OCI-LY3 (cell line): ENCODE measurements around the gene CYSLTR2.

Source experiments
- H2AFZ ChIP-seq: fragments of 200-600, 300-600 bp; shearing (Covaris generic); 2 replicates; pipeline ENCODE4 v1.6.0; 2014; ENCODE audit warnings: antibody characterized with exemption, low read depth, low read length
- H3K27ac ChIP-seq: fragments of 200-600, 300-600 bp; sonication (generic); 2 replicates; pipeline ENCODE4 v1.5.1; 2014; ENCODE audit warnings: mild to moderate bottlenecking, low read length, moderate library complexity, mixed read lengths
- H3K27me3 ChIP-seq: fragments of 200-600, 300-600 bp; sonication (generic); 2 replicates; pipeline ENCODE4 v1.6.1; 2014; ENCODE audit warnings: low read depth, low read length, mixed read lengths
- H3K36me3 ChIP-seq: fragments of 200-600, 300-600 bp; sonication (generic); replicated peaks from 2 replicates; pipeline ENCODE3; 2014; ENCODE audit warnings: low read depth, low read length, mixed read lengths
- H3K4me1 ChIP-seq: fragments of 300-600, 200-600 bp; sonication (generic); 2 replicates; pipeline ENCODE4 v1.6.1; 2014; ENCODE audit warnings: low read length, mixed read lengths
- H3K4me2 ChIP-seq: fragments of 200-600, 300-600 bp; sonication (generic); 2 replicates; pipeline ENCODE4 v1.6.1; 2014; ENCODE audit warnings: low read length, mixed read lengths
- H3K4me3 ChIP-seq: fragments of 300-600, 200-600 bp; sonication (generic); 2 replicates; pipeline ENCODE4 v1.5.1; 2014; ENCODE audit warnings: antibody characterized with exemption, mild to moderate bottlenecking, low read length, moderate library complexity
- H3K79me2 ChIP-seq: fragments of 300-600, 200-600 bp; shearing (Covaris generic); 2 replicates; pipeline ENCODE4 v1.6.1; 2014; ENCODE audit warnings: mild to moderate bottlenecking, low read length, mixed read lengths
- H3K9ac ChIP-seq: fragments of 300-600, 200-600 bp; shearing (Covaris generic); 2 replicates; pipeline ENCODE4 v1.6.0; 2014; ENCODE audit warnings: mild to moderate bottlenecking, low read length, moderate library complexity
- H3K9me3 ChIP-seq: fragments of 200-600, 300-600 bp; shearing (Covaris generic); 2 replicates; pipeline ENCODE4 v1.6.1; 2014; ENCODE audit warnings: low read length, mixed read lengths; ENCODE audit not compliant: insufficient read depth
- H4K20me1 ChIP-seq: fragments of 200-600, 300-600 bp; sonication (generic); 2 replicates; pipeline ENCODE4 v1.6.1; 2016; ENCODE audit warnings: low read length, mixed read lengths; ENCODE audit not compliant: insufficient read depth
- EZH2phosphoT487 ChIP-seq: fragments of 200-600 bp; shearing (Covaris generic); IDR thresholded peaks from 2 replicates; pipeline ENCODE4 v1.6.1; 2018; ENCODE audit warnings: antibody characterized with exemption, mixed run types, low read depth
- TF ChIP-seq, protein P1 (sequence below): fragments of 200-600, 300-600 bp; sonication (generic); IDR thresholded peaks from 2 replicates; pipeline ENCODE4 v1.5.1; 2014; ENCODE audit warnings: antibody characterized with exemption, low read length, low read depth

CYSLTR2 gene

DNA sequence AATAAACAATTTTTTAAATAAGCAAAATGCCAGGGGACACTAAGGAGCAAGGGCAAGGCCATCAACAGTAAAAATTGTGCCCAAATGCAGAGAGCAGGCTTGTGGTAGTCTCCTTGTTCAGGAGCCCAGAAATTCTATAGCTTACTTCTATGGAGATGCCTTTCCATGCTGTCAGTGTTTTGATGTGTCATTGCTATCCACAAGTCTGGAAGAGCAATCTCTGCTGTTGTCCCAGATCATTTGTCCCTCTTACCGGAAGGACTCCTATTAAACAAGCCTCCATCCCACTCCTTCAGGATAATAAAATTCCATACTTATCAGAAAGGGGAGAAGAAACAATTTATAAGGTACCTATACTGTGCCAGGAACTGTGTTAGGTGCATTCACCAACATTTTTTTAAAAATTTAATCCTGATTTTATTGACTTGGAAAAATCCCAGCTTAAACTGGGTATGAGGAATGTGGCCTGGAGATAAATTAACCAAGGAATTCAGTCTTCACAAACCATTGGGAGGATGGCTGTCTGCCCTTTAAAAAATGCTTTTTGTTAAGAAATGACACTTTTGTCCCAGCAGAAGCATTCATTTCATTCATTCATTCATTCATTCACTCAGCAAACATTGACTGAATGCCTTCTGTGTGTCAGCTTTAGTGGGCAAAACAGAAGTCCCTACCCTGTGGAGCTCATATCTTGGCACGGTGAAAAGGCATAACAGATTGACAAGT lies 26.8 kb upstream of the CYSLTR2 start:
- peaks cover 9% of the 10 kb centered on the region; the same call in 1 of the 2 replicates for H3K9me3 ChIP-seq
- H3K4me3 ChIP-seq = no peak overlapping the region
- no peaks in the 10 kb centered on the region for H4K20me1 ChIP-seq
- TF ChIP-seq, protein P1, sequence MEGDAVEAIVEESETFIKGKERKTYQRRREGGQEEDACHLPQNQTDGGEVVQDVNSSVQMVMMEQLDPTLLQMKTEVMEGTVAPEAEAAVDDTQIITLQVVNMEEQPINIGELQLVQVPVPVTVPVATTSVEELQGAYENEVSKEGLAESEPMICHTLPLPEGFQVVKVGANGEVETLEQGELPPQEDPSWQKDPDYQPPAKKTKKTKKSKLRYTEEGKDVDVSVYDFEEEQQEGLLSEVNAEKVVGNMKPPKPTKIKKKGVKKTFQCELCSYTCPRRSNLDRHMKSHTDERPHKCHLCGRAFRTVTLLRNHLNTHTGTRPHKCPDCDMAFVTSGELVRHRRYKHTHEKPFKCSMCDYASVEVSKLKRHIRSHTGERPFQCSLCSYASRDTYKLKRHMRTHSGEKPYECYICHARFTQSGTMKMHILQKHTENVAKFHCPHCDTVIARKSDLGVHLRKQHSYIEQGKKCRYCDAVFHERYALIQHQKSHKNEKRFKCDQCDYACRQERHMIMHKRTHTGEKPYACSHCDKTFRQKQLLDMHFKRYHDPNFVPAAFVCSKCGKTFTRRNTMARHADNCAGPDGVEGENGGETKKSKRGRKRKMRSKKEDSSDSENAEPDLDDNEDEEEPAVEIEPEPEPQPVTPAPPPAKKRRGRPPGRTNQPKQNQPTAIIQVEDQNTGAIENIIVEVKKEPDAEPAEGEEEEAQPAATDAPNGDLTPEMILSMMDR = no peak
- TF ChIP-seq EZH2phosphoT487 = no peak
- H3K4me1 ChIP-seq = no peaks in the 10 kb centered on the region
- peaks cover 6% of the 10 kb centered on the region for H3K36me3 ChIP-seq
- no peak overlapping the region for H3K4me2 ChIP-seq
- no peak overlapping the region for H3K27ac ChIP-seq
- H3K27me3 ChIP-seq = no peaks in the 10 kb centered on the region
- no peak overlapping the region for H2AFZ ChIP-seq
- H3K79me2 ChIP-seq = no peaks in the 10 kb centered on the region
- H3K9ac ChIP-seq = no peak overlapping the region

DNA sequence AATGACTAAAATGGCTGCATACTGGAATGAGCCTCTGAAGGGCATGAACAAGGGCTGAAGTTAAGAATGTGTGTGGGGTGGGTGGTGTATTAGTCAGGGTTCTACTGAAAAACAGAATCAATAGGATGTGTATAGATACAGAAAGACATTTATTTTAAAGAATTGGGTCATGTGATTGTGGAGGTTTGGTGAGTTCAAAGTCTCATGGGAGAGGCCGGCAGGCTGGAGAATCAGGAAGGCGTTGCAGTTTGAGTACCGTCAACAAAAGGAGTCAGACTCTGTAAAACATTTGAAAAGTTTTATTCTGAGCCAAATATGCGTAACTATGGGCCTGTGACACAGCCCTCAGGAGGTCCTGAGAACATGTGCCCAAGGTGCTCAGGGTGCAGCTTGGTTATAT lies 24.5 kb upstream of the CYSLTR2 start:
- Histone ChIP-seq H2AFZ (no peak overlapping the region), H3K9me3 (no peaks in the 10 kb centered on the region; the same call in 1 of the 2 replicates), H4K20me1 (no peaks in the 10 kb centered on the region), H3K9ac (no peak overlapping the region), H3K4me2 (no peak overlapping the region), H3K27me3 (no peaks in the 10 kb centered on the region), H3K36me3 (no peaks in the 10 kb centered on the region), H3K4me1 (no peaks in the 10 kb centered on the region), H3K27ac (no peak overlapping the region), H3K79me2 (no peaks in the 10 kb centered on the region), H3K4me3 (no peak overlapping the region)
- TF ChIP-seq, protein P1 = no peak
- TF ChIP-seq EZH2phosphoT487 = no peak

DNA sequence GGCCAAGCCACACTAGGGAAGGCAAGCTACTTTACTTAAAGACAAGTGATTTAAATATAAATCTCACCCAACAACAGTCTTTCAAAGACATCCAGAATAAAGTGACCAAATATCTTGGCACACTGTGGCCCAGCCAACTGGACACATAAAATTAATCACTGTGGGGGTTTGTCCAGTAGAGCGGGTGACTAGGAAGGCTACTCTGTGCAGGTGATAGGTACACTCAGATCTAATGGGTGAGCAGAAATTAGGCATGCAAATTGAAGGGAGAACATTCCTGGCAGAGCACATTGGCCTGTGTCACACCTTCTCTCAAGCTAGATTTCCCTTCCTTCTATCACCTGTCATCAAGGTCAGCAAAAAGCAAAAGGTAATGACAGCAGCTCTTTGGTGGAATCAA lies 23.4 kb upstream of the CYSLTR2 start:
- no peak overlapping the region for H3K27ac ChIP-seq
- no peaks in the 10 kb centered on the region for H3K36me3 ChIP-seq
- H3K4me3 ChIP-seq = no peak overlapping the region
- no peaks in the 10 kb centered on the region for H4K20me1 ChIP-seq
- peaks cover 9% of the 10 kb centered on the region; the same call in 1 of the 2 replicates for H3K9me3 ChIP-seq
- H3K4me2 ChIP-seq = no peak overlapping the region
- H3K4me1 ChIP-seq = no peaks in the 10 kb centered on the region
- no peaks in the 10 kb centered on the region for H3K27me3 ChIP-seq
- no peak overlapping the region for H3K9ac ChIP-seq
- TF ChIP-seq, protein P1 = no peak
- TF ChIP-seq EZH2phosphoT487 = no peak
- H2AFZ ChIP-seq = peak overlapping the region; percentile 49; the same call in 1 of the 2 replicates
- no peaks in the 10 kb centered on the region for H3K79me2 ChIP-seq

DNA sequence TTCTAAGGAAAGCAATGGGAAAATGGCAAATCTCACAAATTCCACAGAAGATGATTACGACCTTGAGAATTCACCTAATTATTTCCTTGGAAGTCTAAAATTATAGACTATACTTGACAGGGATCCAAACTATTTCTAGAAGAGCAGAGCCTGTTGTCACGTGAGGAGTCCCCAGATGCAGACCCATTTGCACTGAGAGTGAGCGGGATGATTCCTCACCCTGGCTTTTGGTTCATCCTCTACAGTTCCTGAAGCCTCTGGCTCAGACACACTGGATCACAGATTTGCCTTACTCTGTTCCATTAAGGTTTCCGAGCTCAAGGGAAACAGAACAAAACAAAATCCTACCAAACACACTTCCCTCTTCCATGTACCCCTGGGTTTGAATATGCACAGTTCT lies 23.0 kb upstream of the CYSLTR2 start:
- H3K4me2 ChIP-seq = no peak overlapping the region
- no peaks in the 10 kb centered on the region for H3K36me3 ChIP-seq
- TF ChIP-seq EZH2phosphoT487 = no peak
- TF ChIP-seq, protein P1 = no peak
- H3K9me3 ChIP-seq = peaks cover 9% of the 10 kb centered on the region; the same call in 1 of the 2 replicates
- no peaks in the 10 kb centered on the region for H3K4me1 ChIP-seq
- H3K27ac ChIP-seq = no peak overlapping the region
- H4K20me1 ChIP-seq = no peaks in the 10 kb centered on the region
- no peaks in the 10 kb centered on the region for H3K79me2 ChIP-seq
- no peaks in the 10 kb centered on the region for H3K27me3 ChIP-seq
- no peak overlapping the region for H2AFZ ChIP-seq
- H3K9ac ChIP-seq = no peak overlapping the region
- H3K4me3 ChIP-seq = no peak overlapping the region
